ENCODE measurements around the gene STPG2.

STPG2 gene

DNA sequence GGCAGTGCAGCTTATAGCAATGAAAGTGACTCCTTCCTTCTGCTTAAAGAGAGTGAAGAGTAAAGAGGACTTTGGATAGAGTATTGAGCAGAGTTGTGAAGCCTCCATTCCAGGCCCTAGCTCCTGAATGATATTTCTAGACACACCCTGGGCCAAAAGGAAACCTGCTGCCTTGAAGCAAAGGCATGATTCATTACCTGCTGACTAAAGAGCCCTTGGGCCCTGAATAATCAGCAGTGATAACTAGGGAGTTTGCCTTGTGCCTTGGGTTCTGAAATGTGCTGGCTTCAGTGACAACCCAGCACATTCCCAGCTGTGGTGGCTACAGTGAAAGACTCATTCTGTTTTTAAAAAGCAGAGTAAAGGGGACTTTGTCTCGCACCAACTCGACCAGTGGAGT is 49.2 kb downstream of the STPG2 start:
- TF ChIP-seq, protein P1, sequence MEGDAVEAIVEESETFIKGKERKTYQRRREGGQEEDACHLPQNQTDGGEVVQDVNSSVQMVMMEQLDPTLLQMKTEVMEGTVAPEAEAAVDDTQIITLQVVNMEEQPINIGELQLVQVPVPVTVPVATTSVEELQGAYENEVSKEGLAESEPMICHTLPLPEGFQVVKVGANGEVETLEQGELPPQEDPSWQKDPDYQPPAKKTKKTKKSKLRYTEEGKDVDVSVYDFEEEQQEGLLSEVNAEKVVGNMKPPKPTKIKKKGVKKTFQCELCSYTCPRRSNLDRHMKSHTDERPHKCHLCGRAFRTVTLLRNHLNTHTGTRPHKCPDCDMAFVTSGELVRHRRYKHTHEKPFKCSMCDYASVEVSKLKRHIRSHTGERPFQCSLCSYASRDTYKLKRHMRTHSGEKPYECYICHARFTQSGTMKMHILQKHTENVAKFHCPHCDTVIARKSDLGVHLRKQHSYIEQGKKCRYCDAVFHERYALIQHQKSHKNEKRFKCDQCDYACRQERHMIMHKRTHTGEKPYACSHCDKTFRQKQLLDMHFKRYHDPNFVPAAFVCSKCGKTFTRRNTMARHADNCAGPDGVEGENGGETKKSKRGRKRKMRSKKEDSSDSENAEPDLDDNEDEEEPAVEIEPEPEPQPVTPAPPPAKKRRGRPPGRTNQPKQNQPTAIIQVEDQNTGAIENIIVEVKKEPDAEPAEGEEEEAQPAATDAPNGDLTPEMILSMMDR (IDR thresholded peaks at IDR 0.05): no peak
- H3K4me1 ChIP-seq (ENCODE audit: control insufficient read depth in 1 of 2, insufficient read depth in 1 of 2, low read depth in 1 of 2, low read length in 1 of 2): no peaks in the 10 kb centered on the region
- no peaks in the 10 kb centered on the region for H3K27me3 ChIP-seq
- H3K9me3 ChIP-seq: no peaks in the 10 kb centered on the region
- H3K4me3 ChIP-seq (ENCODE audit: low read depth in 1 of 2, low read length in 1 of 2): no peak overlapping the region
- no peaks in the 10 kb centered on the region for H3K36me3 ChIP-seq
- no peak overlapping the region for H3K27ac ChIP-seq

DNA sequence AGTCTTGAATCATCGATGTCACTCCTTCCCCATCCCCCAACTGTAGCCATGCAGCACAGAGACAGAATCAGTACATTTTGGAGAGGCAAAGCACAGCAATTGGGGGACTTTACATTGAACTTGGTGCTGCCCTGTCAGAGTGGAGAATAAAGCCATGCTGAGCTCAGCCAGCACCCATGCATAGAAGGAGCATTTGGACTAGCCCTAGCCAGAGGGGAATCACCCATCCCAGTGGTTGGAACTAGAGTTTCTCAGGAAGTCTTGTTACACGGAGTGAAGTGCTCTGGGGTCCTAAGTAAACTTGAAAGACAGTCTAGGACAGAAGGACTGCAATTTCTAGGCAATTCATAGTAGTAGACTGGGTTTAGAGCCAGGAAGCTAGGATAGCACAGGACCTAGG is 49.6 kb downstream of the STPG2 start:
- no peaks in the 10 kb centered on the region for H3K9me3 ChIP-seq
- H3K27me3 ChIP-seq: no peaks in the 10 kb centered on the region
- H3K4me1 ChIP-seq (ENCODE audit: control insufficient read depth in 1 of 2, insufficient read depth in 1 of 2, low read depth in 1 of 2, low read length in 1 of 2): no peaks in the 10 kb centered on the region
- H3K4me3 ChIP-seq (ENCODE audit: low read depth in 1 of 2, low read length in 1 of 2): no peak overlapping the region
- TF ChIP-seq, protein P1 (IDR thresholded peaks at IDR 0.05): no peak
- no peak overlapping the region for H3K27ac ChIP-seq
- H3K36me3 ChIP-seq: no peaks in the 10 kb centered on the region

DNA sequence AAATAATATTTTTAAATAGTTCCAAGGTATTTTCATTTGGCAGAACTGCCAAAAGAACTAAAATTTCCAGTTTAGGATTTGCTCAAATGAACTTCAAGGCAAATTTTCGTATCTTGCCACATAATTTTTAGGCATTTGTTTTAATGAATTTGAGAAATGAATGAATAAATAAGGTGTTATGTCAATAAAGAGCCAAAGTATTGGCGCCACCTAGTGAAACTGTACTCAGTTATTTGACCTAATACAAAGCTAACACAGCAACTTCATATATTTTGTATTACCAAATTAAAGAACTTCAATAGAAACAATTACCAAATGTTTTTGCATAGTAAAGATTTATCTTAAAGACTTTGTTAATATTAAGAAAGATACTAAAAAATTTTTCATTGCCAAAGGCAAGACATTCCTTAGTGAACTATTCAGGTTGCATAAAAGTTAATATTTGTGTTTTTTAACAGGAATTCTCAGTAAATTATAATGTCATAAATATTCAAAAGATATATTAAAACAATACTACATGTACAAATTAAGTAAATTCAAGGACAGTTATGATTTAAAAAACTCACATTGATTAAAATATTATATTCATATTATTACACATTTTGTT is 50.3 kb downstream of the STPG2 start:
- Histone ChIP-seq H3K36me3 (no peaks in the 10 kb centered on the region), H3K4me3 (ENCODE audit: low read depth in 1 of 2, low read length in 1 of 2) (no peak overlapping the region), H3K4me1 (ENCODE audit: control insufficient read depth in 1 of 2, insufficient read depth in 1 of 2, low read depth in 1 of 2, low read length in 1 of 2) (no peaks in the 10 kb centered on the region), H3K27me3 (no peaks in the 10 kb centered on the region), H3K27ac (no peak overlapping the region), H3K9me3 (no peaks in the 10 kb centered on the region)
- TF ChIP-seq, protein P1 (IDR thresholded peaks at IDR 0.05): no peak

DNA sequence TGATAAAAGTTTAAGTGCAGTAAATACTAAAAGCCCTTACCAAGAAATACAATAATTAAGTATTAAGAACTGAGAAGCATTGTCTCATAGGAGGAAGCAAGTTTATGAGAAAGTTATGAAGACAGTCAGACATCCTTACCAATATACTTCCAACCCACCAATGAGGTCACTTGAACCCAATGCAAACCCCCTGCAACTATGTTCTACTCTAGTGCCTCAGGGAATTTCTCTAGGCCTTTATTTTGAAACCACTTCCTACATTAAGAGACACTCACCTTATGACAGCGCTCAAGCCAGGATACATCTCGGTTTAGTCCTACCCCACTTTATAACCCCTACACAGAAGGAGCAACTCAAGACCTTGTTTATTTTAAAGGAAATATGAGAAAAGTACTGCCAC is 61.3 kb downstream of the STPG2 start:
- H3K27me3 ChIP-seq: no peaks in the 10 kb centered on the region
- H3K36me3 ChIP-seq: no peaks in the 10 kb centered on the region
- no peak overlapping the region for H3K4me3 ChIP-seq (ENCODE audit: low read depth in 1 of 2, low read length in 1 of 2)
- TF ChIP-seq, protein P1 (IDR thresholded peaks at IDR 0.05): no peak
- H3K4me1 ChIP-seq (ENCODE audit: control insufficient read depth in 1 of 2, insufficient read depth in 1 of 2, low read depth in 1 of 2, low read length in 1 of 2): no peaks in the 10 kb centered on the region
- H3K27ac ChIP-seq: no peak overlapping the region
- H3K9me3 ChIP-seq: no peaks in the 10 kb centered on the region

DNA sequence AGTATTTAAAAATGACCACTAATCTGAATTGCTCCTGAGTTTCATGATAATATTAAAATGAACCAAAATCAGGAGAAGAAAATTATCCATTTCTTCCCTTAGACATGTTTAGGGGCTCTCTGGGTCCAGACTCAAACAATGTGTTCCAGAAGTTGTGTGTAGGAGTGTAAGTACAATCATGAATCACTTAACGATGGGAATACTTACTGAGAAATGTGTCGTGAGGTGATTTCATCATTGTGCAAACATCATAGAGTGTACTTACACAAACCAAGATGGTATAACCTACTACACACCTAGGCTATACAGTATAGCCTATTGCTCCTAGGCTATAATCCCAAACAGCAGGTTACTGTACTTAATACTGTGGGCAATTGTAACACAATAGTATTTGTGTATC is 74.8 kb downstream of the STPG2 start:
- H3K9me3 ChIP-seq: no peaks in the 10 kb centered on the region
- TF ChIP-seq, protein P1 (IDR thresholded peaks at IDR 0.05): no peak

More for the DNA sequence above, 74.8 kb downstream of the STPG2 start:
- Histone ChIP-seq H3K36me3 (no peaks in the 10 kb centered on the region), H3K27ac (no peak overlapping the region), H3K4me3 (ENCODE audit: low read depth in 1 of 2, low read length in 1 of 2) (no peak overlapping the region), H3K27me3 (no peaks in the 10 kb centered on the region), H3K4me1 (ENCODE audit: control insufficient read depth in 1 of 2, insufficient read depth in 1 of 2, low read depth in 1 of 2, low read length in 1 of 2) (no peaks in the 10 kb centered on the region)
